Hepatocyte (in vitro differentiated cells): ENCODE results near the gene OR7G2. TPM values are rescaled to one million over a fixed set of nuclear protein-coding genes. Genes with fewer than 3 reads are reported as not detected.

Experiments used
- DNase-seq: peaks from one replicate; pipeline ENCODE4 v3.0.0-alpha.2; 2016; ENCODE audit warnings: low spot score
- H2AFZ ChIP-seq: fragments of 200-600 bp; sonication (generic); 2 replicates; pipeline ENCODE4 v1.6.0; 2016; ENCODE audit warnings: antibody characterized with exemption, mild to moderate bottlenecking
- H3K27ac ChIP-seq: fragments of 200-600 bp; sonication (generic); 2 replicates; pipeline ENCODE4 v1.5.1; 2016; ENCODE audit warnings: mild to moderate bottlenecking
- H3K27me3 ChIP-seq: fragments of 200-600 bp; sonication (generic); 2 replicates; pipeline ENCODE4 v1.6.1; 2016
- H3K36me3 ChIP-seq: fragments of 200-600 bp; sonication (generic); replicated peaks from 2 replicates; pipeline ENCODE4 v1.5.1; 2016; ENCODE audit warnings: low read depth; ENCODE audit not compliant: insufficient read depth
- H3K4me1 ChIP-seq: fragments of 200-600 bp; sonication (generic); 2 replicates; pipeline ENCODE4 v1.5.1; 2016; ENCODE audit warnings: mild to moderate bottlenecking, moderate library complexity; ENCODE audit not compliant: insufficient read depth
- H3K4me2 ChIP-seq: fragments of 200-600 bp; sonication (generic); 2 replicates; pipeline ENCODE4 v1.6.0; 2016
- H3K4me3 ChIP-seq: fragments of 200-600 bp; sonication (generic); 2 replicates; pipeline ENCODE4 v1.5.1; 2016; ENCODE audit warnings: mild to moderate bottlenecking
- H3K79me2 ChIP-seq: fragments of 200-600 bp; sonication (generic); 2 replicates; pipeline ENCODE4 v1.6.0; 2017; ENCODE audit warnings: mild to moderate bottlenecking
- H3K9me2 ChIP-seq: fragments of 200-600 bp; sonication (generic); replicated peaks from 2 replicates; pipeline ENCODE4 v1.6.0; 2017; ENCODE audit warnings: mild to moderate bottlenecking; ENCODE audit not compliant: insufficient read depth
- H3K9me3 ChIP-seq: fragments of 200-600 bp; sonication (generic); 2 replicates; pipeline ENCODE4 v1.5.1; 2016; ENCODE audit warnings: low read depth, mild to moderate bottlenecking
- H4K20me1 ChIP-seq: fragments of 200-600 bp; sonication (generic); 2 replicates; pipeline ENCODE4 v1.6.0; 2016; ENCODE audit warnings: mild to moderate bottlenecking; ENCODE audit not compliant: insufficient read depth, poor library complexity, severe bottlenecking
- CTCF ChIP-seq: fragments of 200-600 bp; sonication (generic); IDR thresholded peaks from 2 replicates; pipeline ENCODE4 v1.5.1; 2016; ENCODE audit warnings: antibody characterized with exemption, mild to moderate bottlenecking; ENCODE audit not compliant: poor library complexity
- EZH2 ChIP-seq: fragments of 200-600 bp; sonication (generic); IDR thresholded peaks from 2 replicates; pipeline ENCODE4 v1.6.1; 2016; ENCODE audit warnings: antibody characterized with exemption, mild to moderate bottlenecking, borderline replicate concordance
- EZH2phosphoT487 ChIP-seq: fragments of 200-600 bp; sonication (generic); IDR thresholded peaks from one replicate; pipeline ENCODE4 v1.6.1; 2018; ENCODE audit warnings: antibody characterized with exemption, mild to moderate bottlenecking, low read depth, moderate library complexity; ENCODE audit not compliant: unreplicated experiment, severe bottlenecking
- WGBS: methylation state at CpG from one replicate; pipeline ENCODE4 v1.1.6; 2016; ENCODE audit warnings: low lambda C conversion rate; ENCODE audit errors: missing lambda C conversion rate; 5-methylcytosine and 5-hydroxymethylcytosine counted together
- polyA plus RNA-seq: library from polyadenylated mRNA; unstranded; fragments of >200 nt; fragmentation: Nextera tagmentation; extraction: Ambion mirVana; gene quantifications from 2 replicates; pipeline ENCODE4 v1.2.1, GENCODE V29; 2016
- total RNA-seq: library from RNA; depleted of rRNA; stranded (reverse); fragments of >200 nt; gene quantifications from 2 replicates; pipeline ENCODE4 v1.2.3, GENCODE V29; 2014

OR7G2 gene
- total RNA-seq (not detected in 2 replicates), polyA plus RNA-seq (not detected in 2 replicates)

DNA sequence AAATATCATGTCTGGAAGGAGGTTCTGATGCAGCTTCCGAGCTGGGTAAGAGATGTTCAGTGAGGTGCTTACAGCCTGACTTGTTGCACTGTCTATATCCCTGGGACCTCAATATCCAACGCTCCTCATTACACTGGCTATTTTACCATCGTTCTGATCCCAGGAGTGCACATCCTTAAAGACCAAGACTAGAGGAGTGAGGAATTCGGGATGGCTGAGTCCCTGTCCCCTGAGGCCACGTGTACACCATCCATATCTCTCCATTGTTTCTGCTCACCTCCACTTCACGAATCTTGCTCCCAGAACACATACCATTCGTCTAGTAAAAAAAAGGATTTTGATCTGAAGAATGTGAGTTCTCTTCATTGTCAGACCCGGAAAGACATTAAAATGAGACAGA, at the start of gene OR7G2:
Gene OR7G2, minus strand, starts transcription at position 101 of the 400 bp plus-strand sequence. CDS start 4,232 bp downstream, outside the sequence.
- H3K4me3 ChIP-seq = no peak within 1 kb of the TSS
- H3K9me3 ChIP-seq = no peaks in the 10 kb centered on the region
- no peak for TF ChIP-seq CTCF
- no peak for TF ChIP-seq EZH2phosphoT487
- TF ChIP-seq EZH2 = no peak
- 60% methylated on average over 8 of the region's 8 CpGs for WGBS
- H3K36me3 ChIP-seq = no peaks in the 10 kb centered on the region
- H3K27ac ChIP-seq = no peak within 1 kb of the TSS
- H4K20me1 ChIP-seq = no peaks in the 10 kb centered on the region
- no peak within 1 kb of the TSS for H3K4me2 ChIP-seq
- H3K9me2 ChIP-seq = no peaks in the 10 kb centered on the region
- no peak within 1 kb of the TSS for H2AFZ ChIP-seq
- no peak for DNase-seq
- H3K4me1 ChIP-seq = no peaks in the 10 kb centered on the region
- no peaks in the 10 kb centered on the region for H3K79me2 ChIP-seq
- no peaks in the 10 kb centered on the region for H3K27me3 ChIP-seq

DNA sequence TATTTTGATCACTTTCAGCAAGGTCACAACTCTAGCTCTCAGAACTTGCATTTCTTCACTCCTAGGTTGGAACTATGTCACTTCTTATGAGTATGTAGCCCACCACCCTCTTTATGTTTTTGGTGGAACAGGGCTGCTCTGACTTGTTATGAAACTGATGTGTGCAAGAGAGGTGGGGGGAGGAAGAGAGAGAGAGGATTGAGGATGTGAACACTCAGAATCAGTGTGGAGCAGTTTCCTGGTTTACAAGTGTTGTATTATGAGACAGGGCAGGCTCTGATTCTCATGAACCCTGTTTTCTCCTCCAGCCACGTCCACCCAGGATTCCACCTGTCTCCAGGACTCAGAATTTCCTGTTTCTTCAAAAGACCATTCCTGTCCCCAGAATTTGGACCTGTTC, 49.0 kb upstream of the OR7G2 start:
- no peak for DNase-seq
- H3K4me3 ChIP-seq = no peak overlapping the region
- no peaks in the 10 kb centered on the region for H3K4me1 ChIP-seq
- H3K9me3 ChIP-seq = peaks cover 35% of the 10 kb centered on the region
- 95% methylated on average over 1 of the region's 1 CpG for WGBS
- no peak overlapping the region for H3K4me2 ChIP-seq
- no peaks in the 10 kb centered on the region for H3K27me3 ChIP-seq
- no peaks in the 10 kb centered on the region for H3K9me2 ChIP-seq
- TF ChIP-seq EZH2phosphoT487 = no peak
- no peak for TF ChIP-seq CTCF
- no peak for TF ChIP-seq EZH2
- no peak overlapping the region for H3K27ac ChIP-seq
- peaks cover 19% of the 10 kb centered on the region for H3K36me3 ChIP-seq
- peaks cover 53% of the 10 kb centered on the region for H3K79me2 ChIP-seq
- H4K20me1 ChIP-seq = no peaks in the 10 kb centered on the region
- no peak overlapping the region for H2AFZ ChIP-seq

- no peaks in the 10 kb centered on the region for H4K20me1 ChIP-seq
- WGBS = 98% methylated on average over 4 of the region's 4 CpGs
- no peak for TF ChIP-seq EZH2
- no peak for TF ChIP-seq EZH2phosphoT487
- TF ChIP-seq CTCF = no peak
- no peak overlapping the region for H3K27ac ChIP-seq
- no peak overlapping the region for H3K4me3 ChIP-seq
- H3K9me3 ChIP-seq = peaks cover 28% of the 10 kb centered on the region
- no peaks in the 10 kb centered on the region for H3K9me2 ChIP-seq
- no peak overlapping the region for H3K4me2 ChIP-seq
- peaks cover 60% of the 10 kb centered on the region for H3K79me2 ChIP-seq
- H3K27me3 ChIP-seq = no peaks in the 10 kb centered on the region
- H2AFZ ChIP-seq = no peak overlapping the region
- H3K4me1 ChIP-seq = no peaks in the 10 kb centered on the region
- peaks cover 12% of the 10 kb centered on the region for H3K36me3 ChIP-seq
- DNase-seq = no peak
Observed at GRCh38 chr19:9155591-9155990, 48.3 kb upstream of the OR7G2 start.

GRCh38 chr19:9151367-9151766, 44.1 kb upstream of the OR7G2 start:
- WGBS = 97% methylated on average over 5 of the region's 5 CpGs
- Histone ChIP-seq H3K27ac (no peak overlapping the region), H3K36me3 (no peaks in the 10 kb centered on the region), H4K20me1 (no peaks in the 10 kb centered on the region), H3K4me3 (no peak overlapping the region), H3K9me2 (no peaks in the 10 kb centered on the region), H3K79me2 (peaks cover 98% of the 10 kb centered on the region), H3K4me2 (no peak overlapping the region), H3K4me1 (no peaks in the 10 kb centered on the region), H2AFZ (no peak overlapping the region), H3K27me3 (no peaks in the 10 kb centered on the region), H3K9me3 (peaks cover 22% of the 10 kb centered on the region)
- TF ChIP-seq EZH2 (no peak), CTCF (no peak), EZH2phosphoT487 (no peak)
- DNase-seq = no peak
